NK-92 (cell line): ENCODE data around the gene SSX4B.
"Not testable (repeated sequence)": the region's sequence is repeated elsewhere in the genome, so short reads cannot be mapped to it uniquely, and the experiment has no call there.

Experiments
- DNase-seq: peaks from one replicate; lab custom pipeline; 2025; ENCODE audit not compliant: unreplicated experiment; lab: John Stamatoyannopoulos, UW

SSX4B gene, protein sequence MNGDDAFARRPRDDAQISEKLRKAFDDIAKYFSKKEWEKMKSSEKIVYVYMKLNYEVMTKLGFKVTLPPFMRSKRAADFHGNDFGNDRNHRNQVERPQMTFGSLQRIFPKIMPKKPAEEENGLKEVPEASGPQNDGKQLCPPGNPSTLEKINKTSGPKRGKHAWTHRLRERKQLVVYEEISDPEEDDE

GRCh38 chrX:48411860-48412259 is at the start of gene SSX4B:
Gene SSX4B, minus strand, starts transcription at chrX:48411960. Its CDS starts 588 bp downstream, at chrX:48411372.
- not testable (repeated sequence) for DNase-seq

DNA sequence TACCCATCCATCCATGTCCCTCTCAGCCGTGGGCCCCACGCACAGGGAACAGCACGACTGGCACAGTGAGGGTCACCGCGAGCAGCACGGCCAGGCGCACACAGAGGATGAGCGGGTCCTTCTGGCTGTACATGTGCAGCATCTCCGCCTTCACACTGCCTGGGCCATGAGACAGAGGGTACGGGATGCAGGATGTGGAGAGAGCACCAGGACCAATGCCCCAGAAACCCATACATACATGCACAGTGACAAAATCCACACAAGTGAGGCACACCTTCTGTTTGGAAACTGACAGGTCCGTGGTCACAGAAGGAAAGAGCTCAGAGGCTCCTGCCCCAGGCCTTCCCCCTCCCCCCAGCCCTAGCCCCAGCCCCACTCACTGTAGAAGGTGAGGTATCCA is 48.8 kb upstream of the SSX4B start:
- no peak for DNase-seq

- no peak for DNase-seq
Measured at GRCh38 chrX:48460031-48460430, 48.3 kb upstream of the SSX4B start.

DNA sequence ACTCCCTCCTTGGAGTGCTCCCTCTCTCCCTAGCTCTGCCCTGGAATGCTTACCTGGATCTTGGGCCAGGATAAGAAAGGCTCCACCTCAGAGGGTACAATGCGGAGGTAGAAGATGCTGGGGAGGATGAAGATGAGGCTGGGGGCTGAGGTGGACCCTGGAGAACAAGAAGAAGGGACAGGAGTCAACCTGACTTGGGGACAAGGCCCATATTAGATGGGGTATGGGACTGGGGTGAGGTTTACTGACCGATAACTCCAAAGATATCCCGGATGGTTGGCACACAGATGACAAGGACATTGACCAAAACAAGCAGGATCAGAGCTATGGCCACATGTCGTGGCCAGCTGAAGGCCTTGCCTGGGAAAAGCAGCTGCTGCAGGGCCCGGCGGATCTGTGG is 47.7 kb upstream of the SSX4B start:
- no peak for DNase-seq

- DNase-seq: no peak
Measured at GRCh38 chrX:48458711-48459110, 47.0 kb upstream of the SSX4B start.

- no peak for DNase-seq
Measured at GRCh38 chrX:48456628-48457331, 45.0 kb upstream of the SSX4B start.

GRCh38 chrX:48451708-48452107 is 39.9 kb upstream of the SSX4B start:
- DNase-seq: no peak

DNA sequence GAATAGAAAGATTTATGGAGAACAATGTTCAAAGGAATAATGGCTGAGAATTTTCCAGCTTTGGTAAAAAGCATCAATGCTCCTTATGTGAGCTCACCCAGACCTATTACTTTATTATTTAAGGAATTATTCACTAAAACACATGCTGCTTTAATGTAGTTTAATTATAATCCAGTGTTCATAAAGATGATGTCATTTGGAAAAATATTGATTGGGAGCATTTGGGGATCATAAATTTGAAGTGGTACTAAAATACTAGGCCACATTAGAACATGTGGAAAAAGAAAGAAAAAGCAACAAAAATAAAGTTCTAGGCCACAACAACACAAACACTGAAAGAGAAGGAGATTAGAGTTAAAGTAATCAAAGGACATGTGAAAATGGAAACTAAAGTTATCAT is 38.3 kb upstream of the SSX4B start:
- DNase-seq: no peak

DNA sequence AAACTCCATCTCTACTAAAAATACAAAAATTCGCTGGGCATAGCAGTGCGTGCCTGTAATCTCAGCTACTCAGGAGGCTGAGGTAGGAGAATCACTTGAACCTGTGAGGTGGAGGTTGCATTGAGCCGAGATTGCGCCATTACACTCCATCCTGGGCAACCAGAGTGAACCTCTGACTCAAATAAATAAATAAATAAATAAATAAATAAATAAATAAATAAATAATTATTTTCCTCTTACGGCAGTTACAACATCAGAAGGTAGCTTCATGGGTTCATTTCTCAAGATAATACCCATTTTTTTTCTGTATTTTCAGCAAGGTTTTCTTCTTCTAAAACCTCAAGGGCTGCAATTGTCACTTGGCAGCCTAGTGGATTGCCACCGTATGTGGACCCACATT is 35.4 kb upstream of the SSX4B start:
- DNase-seq: not testable (repeated sequence)

DNA sequence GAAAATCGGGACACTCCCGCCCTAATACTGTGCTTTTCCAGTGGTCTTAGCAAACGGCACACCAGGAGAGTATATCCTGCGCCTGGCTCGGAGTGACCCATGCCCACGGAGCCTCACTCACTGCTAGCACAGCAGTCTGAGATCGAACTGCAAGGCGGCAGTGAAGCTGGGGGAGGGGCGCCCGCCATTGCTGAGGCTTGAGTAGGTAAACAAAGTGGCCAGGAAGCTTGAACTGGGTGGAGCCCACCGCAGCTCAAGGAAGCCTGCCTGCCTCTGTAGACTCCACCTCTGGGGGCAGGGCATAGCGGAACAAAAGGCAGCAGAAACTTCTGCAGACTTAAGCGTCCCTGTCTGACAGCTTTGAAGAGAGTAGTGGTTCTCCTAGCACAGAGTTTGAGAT is 22.0 kb upstream of the SSX4B start:
- DNase-seq: not testable (repeated sequence)

- DNase-seq: not testable (repeated sequence)
Measured at GRCh38 chrX:48430166-48430565, 18.4 kb upstream of the SSX4B start.

DNA sequence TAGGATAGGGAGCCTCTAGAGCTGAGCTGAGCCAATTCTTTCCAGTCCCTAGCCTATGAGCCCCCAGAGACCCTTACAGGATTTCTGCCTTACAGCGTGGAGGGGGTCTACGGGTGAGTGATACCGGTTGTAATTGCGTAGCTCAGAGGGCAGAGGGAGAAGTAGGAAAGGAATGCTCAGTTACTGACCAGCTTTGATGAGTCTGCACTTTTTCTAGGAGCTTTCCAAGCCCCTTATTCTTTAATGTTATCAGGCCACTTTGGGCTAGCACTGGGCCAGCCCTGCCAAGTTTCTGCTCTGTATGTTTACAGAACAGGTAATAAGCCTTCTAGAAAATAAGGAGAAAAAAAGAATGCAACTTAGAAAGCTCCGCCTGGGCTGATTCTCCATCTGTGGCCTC is 17.8 kb upstream of the SSX4B start:
- DNase-seq: not testable (repeated sequence)

- DNase-seq: not testable (repeated sequence)
Measured at GRCh38 chrX:48427027-48427716, 15.4 kb upstream of the SSX4B start.

- not testable (repeated sequence) for DNase-seq
Measured at GRCh38 chrX:48397825-48398224, 13.9 kb downstream of the SSX4B start.

DNA sequence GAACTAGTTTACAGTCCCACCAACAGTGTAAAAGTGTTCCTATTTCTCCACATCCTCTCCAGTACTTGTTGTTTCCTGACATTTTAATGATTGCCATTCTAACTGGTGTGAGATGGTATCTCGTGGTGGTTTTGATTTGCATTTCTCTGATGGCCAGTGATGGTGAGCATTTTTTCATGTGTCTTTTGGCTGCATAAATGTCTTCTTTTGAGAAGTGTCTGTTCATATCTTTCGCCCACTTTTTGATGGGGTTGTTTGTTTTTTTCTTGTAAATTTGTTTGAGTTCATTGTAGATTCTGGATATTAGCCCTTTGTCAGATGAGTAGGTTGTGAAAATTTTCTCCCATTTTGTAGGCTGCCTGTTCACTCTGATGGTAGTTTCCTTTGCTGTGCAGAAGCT is 14.8 kb downstream of the SSX4B start:
- DNase-seq: not testable (repeated sequence)

- DNase-seq: not testable (repeated sequence)
Measured at GRCh38 chrX:48383239-48383638, 28.5 kb downstream of the SSX4B start, which contains the start of gene SSX4. Gene SSX4, plus strand, starts transcription at chrX:48383539. Its CDS starts 515 bp downstream, at chrX:48384054.

DNA sequence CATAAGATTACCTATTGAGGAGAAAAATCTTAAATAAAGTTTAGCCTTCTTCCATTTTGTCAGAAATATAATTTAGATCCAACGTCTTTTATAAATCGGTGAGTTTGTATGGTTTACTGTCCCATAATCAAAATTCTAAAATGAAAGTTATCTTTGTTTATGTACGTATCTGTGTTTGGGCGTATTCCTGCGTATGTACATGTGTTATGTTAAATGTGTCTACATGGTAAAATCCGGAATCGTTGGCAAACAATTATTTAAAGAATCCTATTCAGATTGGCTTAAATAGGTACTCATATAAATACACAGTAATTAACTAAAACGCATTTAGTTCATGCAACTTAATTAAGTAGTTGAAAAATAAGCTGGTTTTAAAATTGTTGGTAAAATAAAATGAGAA is 41.4 kb downstream of the SSX4B start:
- not testable (repeated sequence) for DNase-seq

DNA sequence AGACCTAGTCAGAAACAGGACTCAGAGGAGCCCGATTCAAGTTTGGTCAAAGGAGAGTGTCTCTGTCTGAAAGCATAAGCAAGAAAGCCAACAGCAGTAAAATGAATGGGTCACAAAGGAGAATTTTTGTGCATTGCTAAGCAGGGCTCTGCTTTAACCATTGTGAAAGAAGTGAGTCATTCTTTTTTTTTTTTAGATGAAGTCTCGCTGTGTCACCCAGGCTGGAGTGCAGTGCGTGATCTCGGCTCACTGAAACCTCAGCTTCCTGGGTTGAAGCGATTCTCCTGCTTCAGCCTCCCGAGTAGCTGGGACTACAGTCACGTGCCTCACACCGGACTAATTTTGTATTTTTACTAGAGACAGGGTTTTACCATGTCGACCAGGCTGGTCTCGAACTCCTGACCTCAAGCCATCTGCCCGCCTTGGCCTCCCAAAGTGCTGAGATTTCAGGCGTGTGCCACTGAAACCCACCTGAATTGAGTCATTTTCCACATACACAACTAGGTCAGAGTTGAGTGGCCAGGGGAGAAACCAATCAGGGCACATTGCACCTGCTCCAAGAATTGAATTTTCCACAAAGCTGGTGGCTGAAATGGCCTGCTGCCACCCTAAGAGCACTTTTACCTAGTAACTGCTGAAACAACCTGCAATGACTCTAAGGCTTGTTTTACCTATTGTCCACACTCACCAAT is 43.9 kb downstream of the SSX4B start:
- not testable (repeated sequence) for DNase-seq

- not testable (repeated sequence) for DNase-seq
Measured at GRCh38 chrX:48359281-48359680, 52.5 kb downstream of the SSX4B start.

DNA sequence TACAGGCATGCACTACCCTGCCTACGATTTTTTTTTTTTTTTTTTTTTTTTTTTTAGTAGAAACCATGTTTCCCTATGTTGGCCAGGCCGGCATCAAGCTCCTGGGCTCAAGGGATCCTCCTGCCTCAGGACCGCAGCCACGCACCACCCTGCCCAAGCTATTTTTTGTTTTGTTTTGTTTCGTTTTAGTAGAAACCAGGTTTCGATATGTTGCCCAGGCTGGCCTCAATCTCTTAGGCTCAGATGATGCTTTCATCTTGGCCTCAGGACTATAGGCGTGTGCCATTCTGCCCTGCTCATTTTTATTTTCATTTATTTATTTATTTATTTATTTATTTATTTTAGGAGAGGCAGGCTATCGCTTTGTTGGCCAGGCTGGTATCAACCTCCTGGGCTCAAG is 54.1 kb downstream of the SSX4B start:
- no peak for DNase-seq

- DNase-seq: not testable (repeated sequence)
Measured at GRCh38 chrX:48356315-48357094, 55.3 kb downstream of the SSX4B start, which contains the start of gene SSX3. Gene SSX3, minus strand, starts transcription at chrX:48356703. Its CDS starts 1,454 bp downstream, at chrX:48355249.
